GM12892 (cell line): ENCODE data around the gene TMEM242.

Experiments used
- POLR2A ChIP-seq: IDR thresholded peaks from 2 replicates; pipeline ENCODE4 v1.6.1; 2011; ENCODE audit warnings: low read depth, low read length, control low read depth
- POLR2AphosphoS5 ChIP-seq: IDR thresholded peaks from 2 replicates; pipeline ENCODE4 v1.6.1; 2011; ENCODE audit warnings: low read depth, low read length, control low read depth
- TAF1 ChIP-seq: IDR thresholded peaks from 2 replicates; pipeline ENCODE4 v1.6.1; 2011; ENCODE audit warnings: low read depth, mild to moderate bottlenecking, control low read depth, low read length, borderline replicate concordance

GRCh38 chr6:157272372-157272771 lies 50.9 kb downstream of the TMEM242 start:
- no peak for TF ChIP-seq POLR2A
- TF ChIP-seq POLR2AphosphoS5: no peak
- TF ChIP-seq TAF1: no peak
